Measurements from ENCODE around the gene FOSL1.
A peak's percentile ranks its signal among the peaks of the same experiment; 100 is the strongest.

DNA sequence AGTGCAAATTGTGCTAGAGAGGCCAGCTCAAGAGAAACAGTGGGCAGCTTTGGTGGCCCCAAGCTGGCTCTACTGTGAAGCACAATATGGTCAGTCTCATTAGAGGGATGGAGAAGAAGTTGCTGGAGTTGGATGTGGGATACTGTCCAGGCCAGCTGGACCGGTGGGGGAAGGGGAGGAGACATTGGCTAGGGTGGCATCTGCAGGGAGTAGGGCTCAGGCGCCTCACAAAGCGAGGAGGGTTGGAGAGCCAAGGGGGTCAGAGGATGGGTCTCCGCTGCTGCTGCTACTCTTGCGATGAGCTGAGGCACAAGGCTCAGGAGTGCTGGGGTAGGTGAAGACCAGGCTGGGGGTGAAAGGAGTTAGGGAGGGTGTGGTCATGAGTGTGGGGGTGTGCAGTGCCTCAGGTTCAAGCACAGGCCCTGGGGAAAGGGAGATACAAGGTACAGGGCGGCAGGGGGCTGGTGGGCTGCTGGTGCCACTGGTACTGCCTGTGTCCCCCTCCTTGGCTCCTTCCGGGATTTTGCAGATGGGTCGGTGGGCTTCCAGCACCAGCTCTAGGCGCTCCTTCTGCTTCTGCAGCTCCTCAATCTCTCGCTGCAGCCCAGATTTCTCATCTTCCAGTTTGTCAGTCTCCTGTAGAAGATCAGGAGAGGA lies 7.4 kb downstream of the FOSL1 start:
- TF ChIP-seq POLR2AphosphoS5 (IDR thresholded peaks at IDR 0.05; ENCODE audit: low read depth, low read length) (no peak; the same call in none of the 2 replicates), POLR2A (IDR thresholded peaks at IDR 0.05; ENCODE audit: low read depth, low read length) (peak; percentile 19; the same call in 1 of the 2 replicates), TAF1 (IDR thresholded peaks at IDR 0.05; ENCODE audit: low read depth, low read length) (no peak)
